HEK293T (cell line): ENCODE data around the gene CYREN.

Source experiments
- ELF4 ChIP-seq: fragments of 450-650 bp; IDR thresholded peaks from 2 replicates; pipeline ENCODE4 v1.6.1; 2017; ENCODE audit warnings: antibody characterized with exemption
- FOXK2 ChIP-seq: fragments of 450-650 bp; IDR thresholded peaks from 2 replicates; pipeline ENCODE4 v1.6.1; 2016; ENCODE audit warnings: mild to moderate bottlenecking
- FOXM1 ChIP-seq: fragments of 450-650 bp; IDR thresholded peaks from 2 replicates; pipeline ENCODE4 v1.6.1; 2017; ENCODE audit warnings: mild to moderate bottlenecking, borderline replicate concordance

GRCh38 chr7:135205850-135206249, 35.3 kb upstream of the CYREN start:
- TF ChIP-seq FOXM1 (no peak), FOXK2 (no peak), ELF4 (no peak)
